GM12892 (cell line): ENCODE results near the gene TENT5A.

ENCODE experiments used
- POLR2A ChIP-seq: IDR thresholded peaks from 2 replicates; pipeline ENCODE4 v1.6.1; 2011; ENCODE audit warnings: low read depth, low read length, control low read depth
- POLR2AphosphoS5 ChIP-seq: IDR thresholded peaks from 2 replicates; pipeline ENCODE4 v1.6.1; 2011; ENCODE audit warnings: low read depth, low read length, control low read depth
- TAF1 ChIP-seq: IDR thresholded peaks from 2 replicates; pipeline ENCODE4 v1.6.1; 2011; ENCODE audit warnings: low read depth, mild to moderate bottlenecking, control low read depth, low read length, borderline replicate concordance

- TF ChIP-seq POLR2A (no peak), TAF1 (no peak), POLR2AphosphoS5 (no peak)
Observed at GRCh38 chr6:81756690-81757089, 4.2 kb upstream of the TENT5A start.
